Dermis blood vessel endothelial cell (primary cell): ENCODE results near the gene MGMT. TPM values are rescaled to one million over a fixed set of nuclear protein-coding genes. Genes with fewer than 3 reads are reported as not detected.

Experiments
- DNase-seq: peaks from one replicate; pipeline ENCODE4 v3.0.0; 2010
- total RNA-seq: library from RNA; depleted of rRNA; stranded (reverse); fragments of >200 nt; gene quantifications from 2 replicates; pipeline ENCODE4 v1.2.3, GENCODE V29; 2014

Gene MGMT
- total RNA-seq, 1 donor from 2014 or later = 39.7 TPM

DNA sequence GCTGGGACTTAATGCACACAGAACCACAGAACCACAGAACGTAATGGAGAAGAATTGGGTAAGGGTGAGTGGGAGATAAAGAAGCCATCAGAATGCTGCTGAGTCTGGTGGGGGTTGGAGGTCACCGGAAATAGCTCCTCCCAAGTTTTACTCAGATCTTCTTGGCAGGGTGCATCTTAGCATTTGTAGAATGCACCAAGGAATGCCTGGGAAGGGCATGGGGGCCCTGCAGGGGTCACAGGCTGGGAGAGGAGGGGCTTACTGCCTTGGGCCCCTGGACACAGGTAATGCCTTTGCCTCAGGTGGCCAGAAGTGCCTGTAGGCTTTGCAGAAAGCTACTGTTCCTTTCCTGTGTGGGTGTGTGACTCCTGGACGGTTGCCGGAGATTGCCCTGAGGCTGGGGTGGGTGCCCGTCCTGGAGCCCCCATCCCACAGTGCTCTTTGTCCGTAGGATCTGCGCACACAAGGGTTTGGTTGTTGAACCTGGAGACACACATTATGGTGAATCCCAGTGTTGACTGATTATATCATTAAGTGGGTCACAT, 55.1 kb downstream of the MGMT start:
- no peak for DNase-seq

GRCh38 chr10:129523031-129523722, 56.1 kb downstream of the MGMT start:
- no peak for DNase-seq

GRCh38 chr10:129523723-129524316, 56.8 kb downstream of the MGMT start:
- no peak for DNase-seq

- DNase-seq = no peak
Observed at GRCh38 chr10:129524936-129525335, 57.9 kb downstream of the MGMT start.

DNA sequence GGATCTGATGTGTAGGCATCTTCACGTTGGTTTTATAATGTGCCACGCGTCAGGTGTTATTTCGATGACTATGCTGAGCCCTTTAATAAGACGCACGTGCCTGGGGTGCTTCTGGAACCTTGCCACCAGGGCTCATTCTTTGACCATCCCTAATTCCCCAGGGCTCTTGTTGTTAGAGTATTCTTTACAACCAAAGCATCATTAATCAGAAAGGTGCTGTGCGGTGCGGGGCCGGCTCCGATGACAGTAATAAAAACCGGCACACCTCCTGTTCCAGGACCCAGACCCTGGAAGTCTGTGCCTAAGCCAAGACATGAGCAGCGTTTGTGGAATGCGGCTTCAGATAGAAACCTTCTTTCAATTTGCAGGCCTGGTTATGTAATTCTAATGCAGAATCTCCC, 58.4 kb downstream of the MGMT start:
- no peak for DNase-seq

GRCh38 chr10:129526943-129527342, 59.9 kb downstream of the MGMT start:
- DNase-seq = no peak

DNA sequence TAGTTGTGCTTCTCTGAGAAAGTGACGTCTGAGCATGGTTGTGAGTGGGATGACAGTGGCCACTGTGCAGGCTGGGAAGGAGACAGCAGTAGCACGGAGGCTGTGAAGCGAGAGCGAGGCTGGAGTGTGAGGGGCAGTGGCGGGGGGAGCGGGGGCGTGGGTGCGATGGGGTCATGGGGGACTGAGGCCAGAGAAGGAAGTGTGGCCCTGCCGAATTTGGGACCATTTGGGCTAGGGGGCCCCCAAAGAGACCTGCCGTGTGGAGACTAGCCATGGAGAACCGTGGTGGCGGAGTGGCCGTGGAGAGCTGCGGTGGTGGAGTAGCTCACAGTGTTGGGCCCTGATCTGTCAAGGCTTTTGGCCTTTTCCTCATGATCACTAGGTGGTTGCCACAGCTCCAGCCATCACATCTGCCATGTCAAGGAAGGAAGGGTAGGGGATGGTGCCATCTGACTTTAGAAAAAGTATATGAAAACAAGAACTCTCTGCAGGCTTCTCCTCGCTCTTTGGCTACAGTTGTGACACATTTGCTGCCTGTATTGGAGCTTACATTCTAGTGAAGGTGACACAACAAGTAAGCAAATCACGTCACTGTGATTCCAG, 61.4 kb downstream of the MGMT start:
- DNase-seq = no peak

- no peak for DNase-seq
Observed at GRCh38 chr10:129530581-129530980, 63.5 kb downstream of the MGMT start.

DNA sequence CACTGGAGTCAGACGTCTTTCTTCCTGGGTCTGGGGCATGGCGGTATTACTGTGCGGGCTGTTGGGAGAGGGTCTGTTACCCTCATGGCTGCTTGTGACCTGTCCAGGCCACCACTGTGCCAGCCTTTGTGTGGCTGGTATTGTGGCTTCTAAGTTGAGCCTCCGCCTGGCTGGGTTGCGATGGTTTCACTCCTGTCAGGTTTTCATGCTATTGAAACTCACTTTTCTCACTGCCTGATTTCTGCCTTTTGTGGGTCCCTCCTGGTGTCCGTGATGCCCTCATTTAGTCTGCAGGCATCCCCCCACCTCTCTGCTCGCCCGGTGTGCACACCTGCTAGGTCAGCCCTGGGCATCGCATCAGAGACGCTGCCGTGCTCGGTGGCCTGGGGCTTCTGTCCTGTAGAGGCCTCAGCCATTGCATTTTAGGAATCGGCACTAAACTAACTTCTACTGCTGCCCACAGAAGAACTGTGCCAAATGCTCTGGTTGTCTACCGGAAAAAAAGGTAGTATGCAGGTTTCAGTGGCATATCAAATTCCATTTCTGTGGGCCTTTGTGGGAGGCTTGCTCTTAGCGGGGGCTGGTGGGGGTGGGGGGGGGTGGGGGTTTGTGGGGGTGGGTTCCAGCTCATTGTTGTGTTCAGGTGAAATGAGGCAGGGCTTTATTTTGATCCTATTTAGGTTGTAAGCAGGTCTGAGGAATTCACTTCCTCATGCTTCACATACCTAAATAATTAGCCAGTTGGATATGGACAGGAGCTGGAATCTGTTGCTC, 64.3 kb downstream of the MGMT start:
- DNase-seq = peak; percentile 70

DNA sequence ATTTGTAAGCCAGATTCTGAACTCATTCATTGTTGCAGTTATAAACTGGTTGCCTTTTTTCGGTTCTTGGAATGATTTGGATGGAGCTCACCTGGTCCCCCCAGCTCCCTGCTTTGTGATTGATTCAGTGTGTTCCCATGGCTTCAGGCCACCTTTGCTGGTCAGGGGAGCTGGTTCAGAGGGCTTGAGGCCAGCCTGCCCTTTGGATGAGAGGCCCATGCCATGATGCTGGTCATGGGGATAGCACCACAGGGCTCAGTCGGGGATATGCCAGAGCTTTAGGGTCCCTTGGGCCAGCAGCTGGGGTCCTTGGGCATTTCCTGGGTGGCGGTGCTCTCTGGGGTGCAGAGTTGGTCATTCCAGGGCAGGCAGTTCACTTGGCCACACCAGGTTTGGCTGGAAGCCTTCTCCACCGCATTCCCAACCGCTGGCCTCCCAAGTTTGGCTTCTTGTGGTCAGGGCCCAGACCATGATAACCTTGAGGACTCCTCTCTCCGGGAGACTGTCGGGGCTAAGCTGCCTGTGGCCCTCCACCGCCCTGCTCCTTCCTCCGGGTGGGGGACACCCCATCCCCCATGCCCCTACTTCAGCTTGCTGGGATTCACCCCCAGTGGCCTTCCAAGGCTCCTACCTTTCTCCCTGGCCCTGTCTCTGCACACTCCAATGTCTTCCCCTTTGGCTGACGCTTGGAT, 65.1 kb downstream of the MGMT start:
- DNase-seq = peak; percentile 10

DNA sequence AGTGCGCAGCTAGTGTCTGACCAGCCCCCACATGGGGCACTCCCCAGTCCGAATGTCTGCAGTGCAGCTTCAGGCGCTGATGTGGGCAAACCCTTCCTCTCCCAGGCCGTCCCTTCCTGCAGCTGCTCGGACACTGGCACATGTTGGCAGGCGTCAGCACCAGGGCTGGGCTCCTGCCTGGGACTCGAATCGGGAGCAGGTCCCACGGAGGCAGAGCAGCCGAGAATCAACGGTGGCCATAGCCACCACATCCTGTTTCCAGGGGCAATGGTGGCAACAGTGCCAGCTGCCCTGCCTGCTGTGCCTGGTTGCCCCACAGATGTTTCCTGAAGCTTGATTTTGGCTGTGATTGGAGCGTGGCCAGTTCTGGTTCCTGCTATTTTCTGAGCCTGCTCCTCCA, 65.8 kb downstream of the MGMT start:
- DNase-seq = peak; percentile 91

DNA sequence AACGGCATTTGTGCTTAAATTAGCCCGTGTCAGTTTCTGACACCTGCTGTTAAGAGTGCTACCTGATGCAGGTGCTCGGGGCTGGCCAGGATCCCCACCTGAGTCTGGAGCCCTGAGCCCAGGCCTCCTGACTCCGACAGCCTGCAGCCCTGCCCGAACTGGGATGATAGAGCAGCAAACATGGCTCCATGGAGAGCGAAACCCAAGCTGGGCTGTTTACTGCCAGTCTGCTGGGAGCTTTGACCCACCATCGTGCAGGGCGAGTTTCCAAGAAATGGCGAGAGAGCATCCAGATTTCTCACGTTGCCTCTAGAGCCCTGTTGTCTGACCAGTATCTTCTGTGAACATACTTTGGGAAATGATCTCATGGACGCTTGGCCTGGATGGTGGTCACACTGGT, 66.2 kb downstream of the MGMT start:
- DNase-seq = peak; percentile 40

DNA sequence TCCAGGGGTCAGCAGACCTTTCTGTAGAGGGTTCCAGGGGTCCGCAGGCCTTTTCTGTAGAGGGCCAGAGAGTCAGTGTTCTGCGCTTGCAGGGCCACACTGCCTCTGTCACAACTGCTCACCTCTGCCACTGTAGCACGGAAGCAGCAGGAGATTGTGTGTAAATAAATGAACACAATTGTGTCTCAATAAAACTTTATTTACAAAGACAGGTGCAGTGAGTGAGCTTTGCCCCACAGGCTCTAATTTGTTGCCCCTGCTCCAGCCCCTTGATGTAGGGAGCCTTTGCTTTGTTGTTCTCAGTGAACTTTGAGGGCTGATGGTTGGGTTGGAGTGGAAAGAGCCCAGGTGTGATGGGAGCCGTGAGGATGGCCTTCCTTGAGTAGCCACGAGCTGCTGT, 67.8 kb downstream of the MGMT start:
- DNase-seq = no peak

DNA sequence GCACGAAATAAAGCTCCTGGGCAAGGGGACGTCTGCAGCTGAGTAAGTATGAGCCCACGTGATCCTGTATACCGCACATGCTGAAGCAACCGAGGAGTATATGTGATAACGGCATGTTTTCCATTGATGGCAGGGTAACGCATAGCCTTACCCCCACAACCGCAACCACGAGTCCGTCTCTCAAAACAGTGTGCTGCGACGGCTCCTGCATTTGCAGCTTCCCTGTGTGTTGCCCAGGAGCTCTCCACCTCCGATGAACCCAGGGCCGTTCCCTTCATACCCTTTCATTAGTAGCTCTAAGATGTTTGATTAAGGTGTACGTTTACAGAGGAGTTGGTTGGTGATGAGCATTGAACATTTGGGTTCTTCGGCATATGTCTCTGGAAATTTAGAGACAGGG, 69.3 kb downstream of the MGMT start:
- DNase-seq = no peak

DNA sequence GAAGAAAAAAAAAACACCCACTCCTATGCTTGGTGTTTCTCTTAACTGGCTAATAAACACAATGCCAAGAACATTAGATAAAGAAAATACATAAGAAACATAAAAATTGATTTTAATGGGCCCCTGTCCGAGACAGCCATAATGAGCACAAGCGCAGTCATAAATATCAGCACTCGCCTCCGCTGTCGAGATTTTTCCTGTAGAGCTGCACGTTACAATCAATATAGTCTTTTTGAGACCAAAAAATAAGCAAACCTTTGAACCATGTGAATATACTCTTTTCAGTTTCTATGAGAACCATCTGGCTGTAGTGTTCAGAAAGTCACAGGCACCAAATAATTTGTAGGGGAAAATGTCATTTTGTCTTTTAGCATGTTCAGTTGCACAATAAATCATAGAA, 70.1 kb downstream of the MGMT start:
- DNase-seq = no peak

DNA sequence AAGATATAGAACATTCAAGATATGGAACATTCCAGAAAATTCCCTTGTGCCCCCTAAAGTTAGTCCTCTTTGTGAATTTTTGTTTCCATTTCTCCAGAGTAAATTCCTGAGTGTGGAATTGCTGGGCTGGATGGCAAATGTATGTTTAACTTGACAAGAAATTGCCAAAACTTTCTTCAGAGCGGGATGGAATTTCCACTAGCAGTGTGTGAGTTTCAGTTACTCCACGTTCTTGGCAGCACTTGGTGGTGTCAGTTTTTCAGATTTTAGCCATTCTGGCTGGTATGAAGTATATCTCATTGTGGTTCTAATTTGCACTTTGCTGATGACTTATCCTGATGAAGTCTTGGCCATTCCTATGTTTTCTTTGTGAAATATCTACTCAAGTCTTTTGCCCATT, 71.2 kb downstream of the MGMT start:
- DNase-seq = no peak

GRCh38 chr10:129541200-129541599, 74.2 kb downstream of the MGMT start:
- DNase-seq = no peak

DNA sequence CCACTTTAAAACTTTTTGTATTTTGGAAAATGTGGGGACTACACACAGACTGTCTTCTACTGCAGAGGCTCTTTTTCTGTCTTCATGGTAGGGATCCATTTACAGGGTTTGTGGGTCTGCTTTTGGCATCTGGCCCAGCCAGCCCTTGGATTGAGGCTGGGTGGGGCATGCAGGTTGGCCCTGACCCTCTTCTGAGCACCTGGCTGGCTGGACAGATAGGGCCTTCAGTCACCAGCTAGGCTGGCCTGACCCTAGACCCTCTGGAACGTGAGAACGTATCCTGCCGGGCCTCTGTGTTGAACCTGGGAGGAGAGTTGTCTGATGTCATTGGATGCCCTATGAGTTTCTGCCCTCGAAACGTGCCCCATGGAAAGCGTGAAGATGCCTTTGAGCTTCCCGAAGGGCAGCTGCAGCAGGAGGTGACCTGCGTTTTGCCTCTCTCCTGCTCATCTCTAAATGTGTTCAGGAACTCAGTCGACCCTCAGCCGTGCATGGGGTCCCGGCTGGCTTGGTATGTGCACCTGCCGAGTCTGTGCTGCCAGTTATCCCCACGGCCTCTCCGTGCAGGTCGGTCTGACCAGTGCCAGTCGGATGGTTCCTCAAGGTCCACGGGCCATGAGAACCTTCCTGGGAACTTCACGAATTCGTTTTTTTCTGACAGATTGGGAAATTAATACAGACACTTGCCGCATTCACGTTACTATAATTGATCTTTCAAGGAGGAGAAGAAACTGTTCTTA, 74.9 kb downstream of the MGMT start:
- DNase-seq = no peak

DNA sequence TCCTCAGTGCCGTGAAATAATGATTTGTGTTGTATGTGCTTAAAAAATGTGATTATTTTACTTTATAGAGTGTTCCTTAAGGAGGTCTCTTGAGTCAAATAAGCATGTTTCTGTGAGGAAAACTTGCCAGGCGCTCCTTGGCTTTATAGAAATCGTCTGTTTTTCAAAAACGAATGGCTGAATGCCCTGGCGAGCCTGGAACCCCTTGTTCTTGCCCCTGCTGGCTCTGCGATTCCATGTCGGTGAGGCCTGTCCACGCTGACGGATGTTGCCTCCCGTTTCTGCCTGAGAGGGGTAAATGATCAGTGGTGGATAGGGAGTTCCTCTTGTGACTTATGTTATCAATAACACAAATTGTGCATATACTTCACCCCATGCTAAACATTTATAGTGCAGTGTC, 75.5 kb downstream of the MGMT start:
- DNase-seq = no peak

DNA sequence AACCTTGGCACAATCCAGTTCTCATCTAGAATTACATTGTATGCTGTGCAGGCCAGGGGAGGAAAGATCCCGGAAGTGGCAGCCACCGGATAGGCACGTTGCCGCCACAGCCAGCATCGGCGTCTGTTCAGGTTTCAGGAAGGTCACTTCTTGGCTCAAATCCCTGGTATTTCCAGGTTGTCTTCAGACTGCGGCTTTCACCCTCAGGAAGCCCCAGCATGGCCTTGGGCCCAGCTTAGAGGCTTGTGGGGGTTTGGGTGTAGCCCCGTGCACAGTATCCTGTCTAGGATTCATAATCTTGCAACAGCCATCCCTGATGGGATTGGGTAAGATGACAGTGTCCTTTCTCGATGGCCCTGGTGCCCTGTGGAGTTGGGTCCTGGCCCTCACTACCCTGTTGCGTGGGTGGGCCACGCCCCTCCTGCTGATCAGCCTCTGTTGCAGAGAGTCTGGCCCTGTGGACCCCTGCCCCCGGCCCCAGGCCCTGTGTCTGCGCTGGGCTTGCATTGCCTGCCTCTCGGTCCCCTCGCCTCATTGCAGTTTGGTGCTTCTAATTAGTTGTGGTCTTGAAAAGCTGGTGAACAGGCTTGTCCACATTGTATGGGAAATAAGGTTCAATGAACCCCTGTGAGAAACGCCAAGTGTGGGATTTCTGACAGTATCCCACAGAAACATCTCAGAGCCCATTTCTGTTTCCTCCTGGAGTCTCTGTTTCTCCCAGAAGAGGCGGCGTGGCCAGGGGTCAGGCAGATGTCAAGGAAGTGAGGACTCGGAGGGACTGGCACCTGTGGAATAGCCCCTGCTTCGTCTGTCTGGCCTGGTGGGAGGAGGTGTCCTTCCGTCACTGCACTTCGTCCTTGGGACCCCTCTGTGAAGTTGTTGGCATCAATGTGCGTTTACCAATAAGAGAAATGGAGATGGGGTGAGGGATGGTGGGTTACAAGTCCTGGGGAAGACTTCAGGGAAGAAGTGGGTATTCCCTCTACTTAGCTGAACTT, 77.5 kb downstream of the MGMT start:
- peak; percentile 67 for DNase-seq

GRCh38 chr10:129545261-129545660, 78.2 kb downstream of the MGMT start:
- no peak for DNase-seq
